ENCODE data around the gene ALS2CL.
"Not testable (repeated sequence)": the region's sequence is repeated elsewhere in the genome, so short reads cannot be mapped to it uniquely, and the experiment has no call there.

ALS2CL gene

GRCh38 chr3:46693038-46693891, at the start of gene ALS2CL:
Gene ALS2CL, minus strand, starts transcription at chr3:46693679. Its CDS starts 4,239 bp downstream, at chr3:46689440.
- peak; percentile 90 for DNase-seq (ENCODE audit: low spot score)

DNA sequence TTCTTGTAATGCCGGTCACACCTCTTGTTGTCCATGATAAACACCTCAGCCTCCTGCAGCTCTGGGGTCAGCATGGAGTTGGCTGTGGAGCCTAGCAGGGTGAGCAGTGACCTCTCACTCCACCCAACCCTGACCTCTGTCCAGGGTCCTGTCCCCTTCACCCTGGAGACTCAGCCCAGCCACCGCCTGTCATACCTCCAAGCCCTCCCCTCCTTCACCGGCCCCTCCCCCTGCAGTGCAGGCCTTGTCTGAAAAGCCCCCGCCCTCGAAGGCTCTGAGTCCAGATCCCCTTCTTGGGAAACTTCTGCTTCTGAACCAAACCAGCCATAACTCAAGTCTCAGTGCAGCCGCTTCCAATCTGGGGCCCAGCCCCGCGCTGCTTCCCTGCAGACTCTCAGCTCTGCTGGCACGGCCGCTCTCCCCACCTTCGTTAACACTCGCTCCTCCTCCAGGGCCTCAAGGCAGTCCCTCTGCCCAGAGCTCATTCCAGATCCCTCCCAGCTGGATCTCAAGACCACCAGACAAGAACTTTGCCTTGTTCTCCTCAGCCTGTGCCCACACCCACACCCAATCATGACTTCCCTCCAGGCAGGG, 49.6 kb upstream of the ALS2CL start:
- no peak for DNase-seq (ENCODE audit: low spot score)

DNA sequence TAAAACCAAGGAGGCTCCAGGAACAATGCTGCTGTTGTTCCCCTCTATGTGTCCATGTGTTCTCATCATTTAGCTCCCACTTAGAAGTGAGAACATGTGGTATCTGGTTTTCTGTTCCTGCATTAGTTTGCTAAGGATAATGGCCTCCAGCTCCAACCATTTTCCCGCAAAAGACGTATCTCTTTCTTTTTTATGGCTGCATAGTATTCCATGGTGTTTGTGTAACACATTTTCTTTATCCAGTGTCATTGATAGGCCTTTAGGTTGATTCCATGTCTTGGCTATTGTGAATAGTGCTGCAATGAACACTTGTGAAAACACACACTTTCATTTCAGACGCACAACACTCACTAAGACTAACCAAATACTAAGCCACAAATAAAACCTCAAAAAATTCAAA, 46.1 kb upstream of the ALS2CL start:
- not testable (repeated sequence) for DNase-seq (ENCODE audit: low spot score)

DNA sequence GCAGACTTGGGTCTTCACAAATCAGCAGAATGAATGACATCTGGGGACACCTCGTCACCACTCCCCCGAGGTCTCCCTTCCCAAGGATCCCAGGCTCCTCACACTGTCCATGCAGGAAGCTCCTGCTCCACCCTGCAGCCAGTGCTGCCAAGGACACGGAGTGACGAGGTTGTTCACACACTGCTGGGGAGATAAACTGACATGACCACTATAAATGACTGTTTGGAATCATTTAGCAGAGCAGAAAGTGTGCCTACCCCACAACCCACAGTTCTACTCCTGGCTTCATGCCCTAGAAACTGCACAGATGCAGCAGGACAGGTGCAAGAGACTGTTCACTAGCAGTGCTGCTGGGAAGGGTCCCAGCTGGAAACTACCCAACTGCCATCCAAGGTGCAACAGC, 43.9 kb upstream of the ALS2CL start:
- DNase-seq (ENCODE audit: low spot score), result no peak

DNA sequence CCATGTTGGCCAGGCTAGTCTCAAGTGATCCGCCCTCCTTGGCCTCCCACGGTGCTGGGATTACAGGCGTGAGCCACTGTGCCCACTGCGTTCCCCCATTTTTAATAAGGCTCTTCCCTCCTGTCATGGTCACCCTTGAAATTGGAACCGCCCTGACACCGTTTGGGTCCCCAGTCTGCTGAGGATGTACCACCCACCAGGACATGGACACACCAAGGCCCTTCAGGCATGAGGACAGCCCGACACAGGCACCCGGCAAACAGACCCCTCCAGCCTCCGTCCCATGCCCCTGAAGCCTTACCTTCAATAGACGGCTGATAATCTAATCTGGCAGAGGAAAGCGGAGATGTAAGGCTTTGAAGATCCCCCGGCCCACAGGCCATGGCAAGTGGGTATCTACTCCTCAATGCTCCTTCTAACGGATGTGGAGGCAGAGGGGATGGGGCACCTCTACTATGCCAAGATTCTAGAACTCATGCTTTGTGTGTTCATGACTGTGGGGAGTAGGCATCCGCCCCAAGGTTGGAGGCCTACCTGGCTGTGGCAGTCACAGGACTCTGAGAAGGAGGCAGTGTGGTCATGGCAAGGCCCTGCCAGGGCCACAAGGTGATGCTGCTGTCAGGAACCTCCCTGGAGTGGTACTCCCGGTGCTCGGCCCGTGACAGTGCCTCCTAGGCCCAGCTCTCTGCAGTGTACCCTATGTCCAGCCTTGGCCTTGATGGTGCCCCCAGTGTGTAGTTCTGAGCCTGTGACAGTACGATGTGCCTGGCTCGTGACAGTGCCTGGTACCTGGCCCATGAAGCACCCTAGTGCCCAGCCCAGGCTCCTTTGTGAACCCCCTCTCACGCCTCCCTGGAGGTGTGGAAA, 42.8 kb upstream of the ALS2CL start:
- DNase-seq (ENCODE audit: low spot score), result no peak

DNA sequence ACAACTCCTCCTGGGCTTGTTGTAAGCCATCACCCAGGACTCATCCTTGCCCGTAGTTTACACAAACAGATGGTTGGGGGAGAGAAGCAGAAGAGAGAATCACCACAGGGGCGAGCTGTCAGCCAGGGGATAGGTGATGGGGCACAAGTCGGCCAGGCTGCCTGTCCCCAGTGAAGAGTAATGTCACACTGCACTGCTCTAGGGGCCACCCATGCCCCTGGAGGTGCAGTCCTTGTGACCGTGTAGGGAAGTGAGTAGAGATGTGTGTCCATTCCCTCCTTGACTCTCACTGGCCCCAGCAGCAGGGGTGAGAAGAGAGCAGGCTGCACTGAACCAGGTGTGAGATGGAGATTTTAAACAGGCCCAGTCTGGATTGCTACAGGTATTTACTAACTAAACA, 41.3 kb upstream of the ALS2CL start:
- DNase-seq (ENCODE audit: low spot score), result no peak

DNA sequence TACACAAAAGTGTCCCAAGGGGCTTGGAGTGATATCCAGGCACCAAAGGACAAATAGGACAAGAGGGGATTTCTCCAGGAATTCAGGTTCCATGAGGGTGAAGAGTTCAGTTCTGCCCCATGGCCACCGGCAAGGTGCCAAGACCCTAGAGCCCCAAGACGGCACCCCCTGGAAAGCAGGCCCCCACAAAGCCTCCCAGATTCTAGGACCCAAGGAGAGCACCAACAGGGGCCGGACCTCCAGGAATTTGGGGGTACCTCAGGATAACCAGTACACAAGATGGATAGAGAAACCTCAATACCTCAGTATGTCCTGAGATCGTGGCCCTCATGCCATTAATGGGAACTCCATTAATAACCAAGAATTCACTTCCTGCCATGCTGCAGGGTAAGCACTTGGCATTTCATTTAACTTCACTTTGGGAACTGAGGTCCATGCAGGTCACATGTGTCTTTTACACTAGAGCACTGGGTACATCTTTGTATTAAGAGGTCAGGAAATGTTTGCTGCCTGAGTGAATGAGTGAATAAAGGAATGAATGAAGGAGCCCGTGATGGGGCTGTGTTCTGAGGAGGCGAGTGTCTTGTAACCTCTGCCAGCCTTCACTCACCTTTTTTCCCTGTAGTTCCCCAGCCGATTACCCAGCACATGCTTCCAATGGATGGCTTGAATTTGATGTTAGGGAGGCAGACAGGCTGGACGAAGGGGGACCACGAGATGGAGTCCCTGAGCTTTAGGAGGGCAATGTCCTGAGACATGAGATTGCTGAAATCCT, 39.7 kb upstream of the ALS2CL start:
- no peak for DNase-seq (ENCODE audit: low spot score)

- no peak for DNase-seq (ENCODE audit: low spot score)
These were observed 38.3 kb upstream of the ALS2CL start for GRCh38 chr3:46731795-46732194.

GRCh38 chr3:46730819-46731218, 37.3 kb upstream of the ALS2CL start:
- DNase-seq (ENCODE audit: low spot score), result no peak

GRCh38 chr3:46729038-46729437, 35.6 kb upstream of the ALS2CL start:
- no peak for DNase-seq (ENCODE audit: low spot score)

GRCh38 chr3:46725621-46726314, 32.3 kb upstream of the ALS2CL start:
- no peak for DNase-seq (ENCODE audit: low spot score)

- no peak for DNase-seq (ENCODE audit: low spot score)
These were observed 30.9 kb upstream of the ALS2CL start for GRCh38 chr3:46724424-46724823.

GRCh38 chr3:46722443-46722842, 29.0 kb upstream of the ALS2CL start:
- no peak for DNase-seq (ENCODE audit: low spot score)

DNA sequence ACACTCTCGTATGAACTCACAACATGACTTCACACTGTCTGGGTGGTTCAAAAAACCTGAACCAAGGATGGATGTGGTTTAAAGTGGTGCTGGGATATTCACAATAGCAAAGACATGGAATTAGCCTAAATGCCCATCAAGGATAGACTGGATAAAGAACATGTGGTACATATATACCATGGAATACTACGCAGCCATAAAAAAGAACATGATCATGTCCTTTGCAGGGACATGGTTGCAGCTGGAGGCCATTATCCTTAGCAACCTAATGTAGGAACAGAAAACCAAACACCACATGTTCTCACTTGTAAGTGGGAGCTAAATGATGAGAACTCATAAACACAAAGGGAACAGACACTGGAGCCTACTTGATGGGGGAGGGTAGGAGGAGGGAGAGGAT, 27.5 kb upstream of the ALS2CL start:
- no peak for DNase-seq (ENCODE audit: low spot score)

DNA sequence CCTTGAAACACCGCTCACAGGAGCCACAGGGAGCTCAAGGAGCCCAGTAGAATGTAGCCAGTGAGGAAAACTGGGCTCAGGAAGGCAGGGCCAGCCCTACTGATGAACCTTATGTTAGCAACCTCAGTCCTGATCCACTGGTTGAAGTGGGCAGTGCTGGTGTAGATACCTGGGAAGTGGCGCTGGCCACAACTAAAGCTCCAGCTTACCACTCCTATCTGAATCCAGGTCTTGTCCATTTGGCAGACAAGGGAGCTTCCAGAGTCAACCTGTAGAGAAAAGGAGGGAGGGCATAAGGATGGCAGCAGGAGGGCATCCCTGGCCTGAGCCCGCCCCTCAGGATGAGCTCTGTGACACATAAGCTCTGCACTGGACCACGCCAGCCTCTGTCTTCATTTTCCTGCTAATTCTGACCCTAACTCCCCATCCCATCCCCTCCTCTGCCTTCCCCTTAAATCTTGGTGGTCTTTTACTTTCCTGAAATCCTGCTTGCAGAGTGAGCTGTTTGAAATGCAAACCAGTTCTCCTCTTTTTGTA, 26.3 kb upstream of the ALS2CL start:
- no peak for DNase-seq (ENCODE audit: low spot score)

DNA sequence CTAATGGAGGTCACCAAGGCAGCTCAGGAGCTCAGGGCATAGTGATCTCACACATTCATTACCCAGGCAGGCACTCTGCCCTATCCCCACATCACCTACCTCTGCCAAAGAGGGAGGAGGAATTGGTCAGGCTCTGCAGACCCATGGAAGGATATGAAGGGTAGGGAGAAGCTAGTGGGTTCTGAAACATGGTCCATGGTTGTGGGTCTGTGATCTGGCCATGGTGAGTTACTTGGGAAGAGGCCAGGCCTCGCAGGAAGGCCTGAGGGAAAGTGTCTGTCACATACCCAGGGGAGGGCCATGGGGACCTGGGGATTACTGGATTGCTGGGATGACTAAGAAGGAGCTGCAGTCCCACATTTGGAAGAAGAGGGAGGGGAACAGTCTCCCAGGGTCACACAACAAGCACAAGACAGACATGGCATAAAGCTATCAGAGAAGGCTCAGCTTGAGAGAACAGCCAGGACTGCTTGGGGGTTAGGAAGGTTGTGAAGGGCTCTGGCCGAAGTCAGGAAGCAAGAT, 25.6 kb upstream of the ALS2CL start:
- no peak for DNase-seq (ENCODE audit: low spot score)

GRCh38 chr3:46717447-46718231, 24.2 kb upstream of the ALS2CL start, which contains the start of gene PRSS50:
Gene PRSS50, minus strand, starts transcription at chr3:46717869. Its CDS starts 45 bp downstream, at chr3:46717824.
- DNase-seq (ENCODE audit: low spot score), result no peak

GRCh38 chr3:46716461-46717441, 23.3 kb upstream of the ALS2CL start:
- no peak for DNase-seq (ENCODE audit: low spot score)

All from HuH-7 (cell line).